ENCODE results near the gene SDHAF2.
"Not testable (repeated sequence)": the region's sequence is repeated elsewhere in the genome, so short reads cannot be mapped to it uniquely, and the experiment has no call there.

SDHAF2 gene

DNA sequence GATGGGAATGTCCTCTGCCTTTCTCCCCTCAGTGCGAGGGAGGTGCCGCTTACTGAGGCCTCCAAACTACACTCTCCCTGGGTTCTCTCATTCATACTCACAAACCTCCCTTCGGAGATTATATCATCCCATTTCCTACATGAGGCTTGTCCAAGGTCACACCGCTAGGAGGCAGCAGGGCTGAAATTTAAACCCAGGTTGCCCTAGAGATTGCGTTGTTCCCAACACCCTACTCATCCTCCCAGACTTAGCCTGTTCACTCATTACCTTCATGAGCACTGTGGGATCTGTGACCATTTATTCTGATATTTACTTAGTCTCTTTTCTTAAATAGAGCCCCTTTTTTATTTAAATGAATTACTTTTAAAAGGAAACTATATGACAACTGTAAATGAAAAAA, 31.1 kb downstream of the SDHAF2 start:
- DNase-seq (ENCODE audit: insufficient read length, low spot score) (no peak), FAIRE-seq (no peak)
- TF ChIP-seq, protein P1, sequence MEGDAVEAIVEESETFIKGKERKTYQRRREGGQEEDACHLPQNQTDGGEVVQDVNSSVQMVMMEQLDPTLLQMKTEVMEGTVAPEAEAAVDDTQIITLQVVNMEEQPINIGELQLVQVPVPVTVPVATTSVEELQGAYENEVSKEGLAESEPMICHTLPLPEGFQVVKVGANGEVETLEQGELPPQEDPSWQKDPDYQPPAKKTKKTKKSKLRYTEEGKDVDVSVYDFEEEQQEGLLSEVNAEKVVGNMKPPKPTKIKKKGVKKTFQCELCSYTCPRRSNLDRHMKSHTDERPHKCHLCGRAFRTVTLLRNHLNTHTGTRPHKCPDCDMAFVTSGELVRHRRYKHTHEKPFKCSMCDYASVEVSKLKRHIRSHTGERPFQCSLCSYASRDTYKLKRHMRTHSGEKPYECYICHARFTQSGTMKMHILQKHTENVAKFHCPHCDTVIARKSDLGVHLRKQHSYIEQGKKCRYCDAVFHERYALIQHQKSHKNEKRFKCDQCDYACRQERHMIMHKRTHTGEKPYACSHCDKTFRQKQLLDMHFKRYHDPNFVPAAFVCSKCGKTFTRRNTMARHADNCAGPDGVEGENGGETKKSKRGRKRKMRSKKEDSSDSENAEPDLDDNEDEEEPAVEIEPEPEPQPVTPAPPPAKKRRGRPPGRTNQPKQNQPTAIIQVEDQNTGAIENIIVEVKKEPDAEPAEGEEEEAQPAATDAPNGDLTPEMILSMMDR (IDR thresholded peaks at IDR 0.05; ENCODE audit: insufficient read depth, missing control alignments) = no peak

DNA sequence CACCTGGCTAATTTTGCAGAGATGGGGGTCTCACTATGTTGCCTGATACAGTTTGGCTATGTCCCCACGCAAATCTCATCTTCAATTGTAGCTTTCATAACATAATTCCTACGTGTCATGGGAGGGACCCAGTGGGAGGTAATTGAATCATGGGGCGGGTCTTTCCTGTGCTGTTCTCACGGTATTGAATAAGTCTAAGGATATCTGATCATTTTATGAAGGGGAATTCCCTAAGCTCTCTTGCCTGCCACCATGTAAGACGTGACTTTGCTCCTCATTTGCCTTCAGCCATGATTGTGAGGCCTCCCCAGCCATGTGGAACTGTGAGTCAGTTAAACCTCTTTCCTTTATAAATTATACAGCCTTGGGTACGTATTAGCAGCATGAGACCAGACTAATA, 37.7 kb downstream of the SDHAF2 start:
- FAIRE-seq; DNase-seq (ENCODE audit: insufficient read length, low spot score): not testable (repeated sequence)

DNA sequence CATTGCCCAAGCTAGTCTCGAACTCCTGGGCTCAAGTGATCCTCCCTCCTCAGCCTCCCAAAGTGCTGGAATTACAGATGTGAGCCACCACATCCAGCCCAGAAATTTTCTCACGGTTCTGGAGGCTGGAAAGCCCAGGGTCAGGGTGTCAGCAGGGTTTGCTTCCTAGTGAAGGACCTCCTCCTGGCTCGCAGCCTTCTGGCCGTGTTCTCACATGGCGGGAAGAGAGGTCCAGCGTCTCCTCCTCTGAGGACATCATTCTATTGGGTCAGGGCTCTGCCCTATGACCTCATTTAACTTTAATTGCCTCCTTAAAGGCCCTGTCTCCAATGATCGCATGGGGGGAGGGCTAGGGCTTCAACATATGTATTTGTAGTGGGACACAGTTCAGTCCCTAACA, 38.1 kb downstream of the SDHAF2 start:
- FAIRE-seq (no peak), DNase-seq (ENCODE audit: insufficient read length, low spot score) (no peak)
- TF ChIP-seq, protein P1 (IDR thresholded peaks at IDR 0.05; ENCODE audit: insufficient read depth, missing control alignments) = no peak

DNA sequence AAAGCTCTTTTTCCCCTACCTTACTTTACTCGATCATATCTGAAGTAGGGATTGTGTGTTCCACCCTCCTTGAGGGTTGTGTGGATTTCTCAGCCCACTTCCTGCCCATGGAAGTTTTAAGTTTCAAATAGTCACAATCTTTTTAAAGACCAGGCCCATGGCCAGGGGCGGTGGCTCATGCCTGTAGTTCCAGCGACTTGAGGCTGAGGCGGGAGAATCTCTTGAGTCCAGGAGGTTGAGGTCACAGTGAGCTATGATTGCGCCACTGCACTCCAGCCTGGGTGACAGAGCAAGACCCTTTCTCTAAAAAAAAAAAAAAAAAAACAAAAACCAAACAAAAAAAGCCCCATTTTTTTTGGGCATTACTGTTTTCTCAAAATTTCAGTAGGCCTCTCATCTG, 42.4 kb downstream of the SDHAF2 start:
- no peak for DNase-seq (ENCODE audit: insufficient read length, low spot score)
- TF ChIP-seq, protein P1 (IDR thresholded peaks at IDR 0.05; ENCODE audit: insufficient read depth, missing control alignments) = no peak
- no peak for FAIRE-seq

DNA sequence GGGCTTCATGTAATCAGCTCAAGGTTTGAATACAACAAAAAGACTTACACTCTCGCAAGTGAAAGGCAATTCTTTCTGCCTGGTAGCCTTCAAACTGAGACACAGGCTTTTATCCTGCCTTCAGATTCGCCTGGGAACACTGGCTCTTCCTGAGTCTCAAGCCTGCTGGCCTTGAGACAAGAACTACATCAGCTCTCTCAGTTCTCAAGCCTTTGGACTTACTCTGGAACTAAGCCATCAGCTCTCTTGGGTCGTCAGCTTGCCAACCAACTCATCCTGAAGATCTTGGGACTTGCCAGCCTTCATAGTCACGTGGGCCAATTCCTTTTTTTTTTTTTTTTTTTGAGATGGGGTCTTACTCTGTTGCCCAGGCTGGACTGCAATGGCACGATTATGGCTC, 42.9 kb downstream of the SDHAF2 start:
- TF ChIP-seq, protein P1 (IDR thresholded peaks at IDR 0.05; ENCODE audit: insufficient read depth, missing control alignments) = no peak
- DNase-seq (ENCODE audit: insufficient read length, low spot score) (no peak), FAIRE-seq (no peak)

DNA sequence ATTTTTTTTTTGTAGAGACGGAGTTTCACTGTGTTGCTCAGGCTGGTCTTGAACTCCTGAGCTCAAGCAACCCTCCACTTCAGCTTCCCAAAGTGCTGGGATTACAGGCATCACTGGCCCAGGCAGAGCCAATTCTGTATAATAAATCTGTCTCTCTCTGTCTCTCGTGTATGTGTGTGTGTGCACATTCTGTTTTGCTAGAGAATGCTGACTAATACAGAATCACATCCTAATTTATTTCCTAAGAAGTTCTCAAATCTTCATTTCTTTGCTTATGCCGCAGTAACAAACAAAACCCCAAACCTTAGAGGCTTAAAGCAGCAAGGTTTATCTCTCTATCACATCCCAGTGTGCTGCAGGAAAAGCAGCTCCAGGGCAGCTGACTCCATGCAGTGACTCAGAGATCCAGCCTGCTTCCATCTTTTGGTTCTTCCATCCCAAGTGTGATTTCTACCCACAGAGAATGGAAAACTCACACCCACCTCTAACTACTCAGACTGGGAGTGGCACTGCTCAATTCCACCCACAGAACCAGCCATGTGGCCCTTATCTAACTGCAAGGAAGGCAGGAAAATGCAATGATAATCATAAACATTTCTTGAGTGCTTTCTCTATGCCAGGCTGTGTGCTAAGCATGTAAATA, 43.6 kb downstream of the SDHAF2 start:
- DNase-seq (ENCODE audit: insufficient read length, low spot score) = no peak
- FAIRE-seq = no peak
- TF ChIP-seq, protein P1 (IDR thresholded peaks at IDR 0.05; ENCODE audit: insufficient read depth, missing control alignments) = no peak

DNA sequence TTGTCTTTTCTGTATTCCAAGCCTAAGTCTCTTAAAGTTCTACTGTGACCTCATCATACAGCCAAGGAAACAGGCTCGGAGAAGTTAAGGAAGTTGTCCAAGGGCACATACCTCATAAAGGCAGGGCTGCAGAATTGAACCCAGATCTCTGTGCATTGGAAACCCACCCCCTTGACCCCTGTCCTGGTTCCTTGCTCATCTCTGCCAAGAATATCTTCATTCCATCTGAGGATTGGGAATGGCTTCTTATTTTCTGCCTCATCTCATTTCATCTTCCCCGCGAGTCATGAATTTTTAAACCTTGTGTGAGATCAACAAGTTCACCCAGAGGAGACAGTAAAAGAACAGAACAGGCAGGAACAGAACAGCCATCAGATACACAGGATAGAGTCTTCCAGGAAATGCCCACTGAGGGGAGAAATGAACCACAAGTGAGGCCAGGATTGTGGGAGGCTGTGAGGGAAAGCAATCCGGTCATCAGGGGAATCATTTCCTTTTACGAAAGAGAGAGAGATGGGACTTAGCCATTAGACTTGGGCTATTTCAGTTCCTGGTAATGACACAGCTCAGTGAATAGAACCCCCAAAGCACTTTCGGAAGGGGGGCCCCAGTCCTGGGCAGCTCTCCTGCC, 44.2 kb downstream of the SDHAF2 start:
- no peak for FAIRE-seq
- TF ChIP-seq, protein P1 (IDR thresholded peaks at IDR 0.05; ENCODE audit: insufficient read depth, missing control alignments) = no peak
- DNase-seq (ENCODE audit: insufficient read length, low spot score) = no peak

All from D721Med (cell line).